Cardiac septum (tissue), 1 donor: ENCODE measurements around the gene TSR2. TPM values are rescaled to one million over a fixed set of nuclear protein-coding genes. Genes with fewer than 3 reads are reported as not detected.
A peak's percentile ranks its signal among the peaks of the same experiment; 100 is the strongest.

ENCODE experiments used
- DNase-seq: peaks from one replicate; pipeline ENCODE4 v3.0.0-alpha.2; 2020; ENCODE audit warnings: low spot score
- intact Hi-C: fragments of 100-400 bp; cut with DNase I; formaldehyde crosslinking; loops from one replicate; pipeline ENCODE4 v1.14.0; 2022
- long read RNA-seq: library from polyadenylated mRNA; unstranded; transcript quantifications from one replicate; pipeline ENCODE4 v2.0.0, GENCODE V29; 2021
- total RNA-seq: library from RNA; stranded (reverse); fragmentation: NEBNext Ultra II Directional; extraction: Animal tissue kit (Norgen Biotek cat#: 25700); gene quantifications from one replicate; pipeline ENCODE4 v1.2.1, GENCODE V29; 2021
- donor health status: DM: no; HTN: no; CAD: no.

Gene TSR2
- 37.6 TPM for total RNA-seq
- long read RNA-seq, transcript TSR2-201 (5 exons, 1,534 nt): major isoform, 132 of 143 reads
- long read RNA-seq, partial matches to known transcripts: 2 of 143 reads
- long read RNA-seq, other reads (novel, unspliced or antisense): 9 of 143 reads

- intact Hi-C loops: no loop called here
- DNase-seq: peak; percentile 91
Measured at GRCh38 chrX:54439960-54440871, at the start of gene TSR2. TSR2 (plus strand) TSS chrX:54440404; CDS start chrX:54440422, 18 bp downstream.

GRCh38 chrX:54397113-54397512 lies 43.1 kb upstream of the TSR2 start:
- intact Hi-C loops: no loop called here
- no peak for DNase-seq

- no peak for DNase-seq
- intact Hi-C loops: no loop called here
Measured at GRCh38 chrX:54407266-54407665, 32.9 kb upstream of the TSR2 start.

- no peak for DNase-seq
- intact Hi-C loops: no loop called here
Measured at GRCh38 chrX:54411732-54412131, 28.5 kb upstream of the TSR2 start.

GRCh38 chrX:54413753-54414152 lies 26.5 kb upstream of the TSR2 start:
- intact Hi-C loops: no loop called here
- DNase-seq: no peak

- intact Hi-C loops: no loop called here
- DNase-seq: no peak
Measured at GRCh38 chrX:54415534-54416350, 24.5 kb upstream of the TSR2 start.

- DNase-seq: no peak
- intact Hi-C loops: no loop called here
Measured at GRCh38 chrX:54416965-54417364, 23.2 kb upstream of the TSR2 start.

GRCh38 chrX:54419559-54420302 lies 20.5 kb upstream of the TSR2 start:
- no peak for DNase-seq
- intact Hi-C loops: no loop called here

- intact Hi-C loops: no loop called here
- no peak for DNase-seq
Measured at GRCh38 chrX:54422168-54422567, 18.0 kb upstream of the TSR2 start.

- intact Hi-C loops: no loop called here
- no peak for DNase-seq
Measured at GRCh38 chrX:54423161-54423888, 16.9 kb upstream of the TSR2 start.

- DNase-seq: no peak
- intact Hi-C loops: no loop called here
Measured at GRCh38 chrX:54427837-54428424, 12.3 kb upstream of the TSR2 start.

GRCh38 chrX:54430519-54430918 lies 9.7 kb upstream of the TSR2 start:
- DNase-seq: no peak
- intact Hi-C loops: no loop called here

GRCh38 chrX:54435121-54435520 lies 5.1 kb upstream of the TSR2 start:
- intact Hi-C loops: no loop called here
- no peak for DNase-seq

- intact Hi-C loops: no loop called here
- DNase-seq: no peak
Measured at GRCh38 chrX:54442790-54443189, 2.6 kb downstream of the TSR2 start.

GRCh38 chrX:54444752-54445151 lies 4.5 kb downstream of the TSR2 start:
- no peak for DNase-seq
- intact Hi-C loops: no loop called here

- DNase-seq: no peak
- intact Hi-C loops: no loop called here
Measured at GRCh38 chrX:54446084-54446483, 5.9 kb downstream of the TSR2 start.

- intact Hi-C loops: no loop called here
- DNase-seq: no peak
Measured at GRCh38 chrX:54447461-54447860, 7.3 kb downstream of the TSR2 start.

GRCh38 chrX:54449929-54450328 lies 9.7 kb downstream of the TSR2 start:
- DNase-seq: no peak
- intact Hi-C loops: no loop called here

- no peak for DNase-seq
- intact Hi-C loops: no loop called here
Measured at GRCh38 chrX:54452920-54453319, 12.7 kb downstream of the TSR2 start.
